ENCODE measurements around the gene SOX8.
"Not testable (repeated sequence)": the region's sequence is repeated elsewhere in the genome, so short reads cannot be mapped to it uniquely, and the experiment has no call there.

Gene SOX8

DNA sequence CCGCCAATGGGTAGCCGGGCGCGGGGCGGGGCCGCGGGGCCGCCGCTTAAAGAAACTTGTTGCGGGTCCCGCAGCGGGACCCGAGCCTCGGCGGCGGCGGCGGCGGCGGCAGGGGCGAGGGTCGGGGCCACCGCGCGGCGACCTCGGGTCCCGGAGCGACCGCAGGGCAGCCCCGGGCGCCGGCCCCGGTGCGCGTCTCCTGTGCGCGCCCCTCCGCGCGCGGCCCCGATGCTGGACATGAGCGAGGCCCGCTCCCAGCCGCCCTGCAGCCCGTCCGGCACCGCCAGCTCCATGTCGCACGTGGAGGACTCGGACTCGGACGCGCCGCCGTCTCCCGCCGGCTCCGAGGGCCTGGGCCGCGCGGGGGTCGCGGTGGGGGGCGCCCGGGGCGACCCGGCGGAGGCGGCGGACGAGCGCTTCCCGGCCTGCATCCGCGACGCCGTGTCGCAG is at the start of gene SOX8:
Gene SOX8, plus strand, starts transcription at position 76 of the 450 bp plus-strand sequence. Its CDS starts 153 bp downstream, at position 229.
- DNase-seq: no peak

DNA sequence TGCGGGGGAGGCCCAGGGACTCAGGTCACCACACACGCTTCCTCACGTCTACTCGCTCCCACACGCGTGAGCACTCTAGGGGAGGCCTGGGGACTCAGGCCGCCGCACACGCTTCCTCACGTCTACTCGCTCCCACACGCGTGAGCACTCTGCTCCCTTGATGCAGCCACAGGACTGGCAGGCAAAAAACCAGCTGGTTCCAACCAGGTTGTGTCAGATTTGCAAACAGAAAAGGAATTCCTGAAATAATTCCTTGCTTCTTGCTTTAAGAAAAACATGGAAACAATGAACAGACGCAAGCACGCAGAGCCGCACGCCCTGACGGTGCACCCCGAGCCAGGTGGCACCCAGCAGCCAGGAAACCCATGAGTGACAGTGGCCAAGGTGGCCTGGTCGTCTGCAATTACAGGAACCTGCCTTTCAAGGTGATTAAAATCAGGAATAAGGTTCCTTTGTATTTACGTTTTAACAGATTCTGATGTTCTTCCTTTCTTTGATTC is 48.7 kb upstream of the SOX8 start:
- DNase-seq: no peak

DNA sequence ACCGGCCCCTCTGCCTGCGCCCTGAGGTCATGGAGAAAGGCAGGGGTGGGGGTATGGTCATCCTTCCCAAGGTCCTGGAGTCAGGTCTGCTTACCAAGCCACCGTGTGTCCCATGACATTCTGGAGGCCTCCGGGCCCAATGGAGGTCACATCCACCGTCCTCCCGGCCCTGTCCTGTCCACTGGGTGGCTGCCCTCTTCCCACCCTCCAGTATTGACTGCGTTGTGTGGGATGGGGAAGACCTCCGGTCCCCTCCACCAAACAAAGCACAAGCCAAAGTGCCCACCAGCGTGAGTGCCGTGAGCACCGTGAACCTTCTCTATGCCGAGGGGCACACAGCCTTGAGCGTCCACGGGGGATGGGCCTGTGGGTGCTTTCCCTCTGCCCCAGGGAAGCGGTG is 48.0 kb upstream of the SOX8 start:
- no peak for DNase-seq

DNA sequence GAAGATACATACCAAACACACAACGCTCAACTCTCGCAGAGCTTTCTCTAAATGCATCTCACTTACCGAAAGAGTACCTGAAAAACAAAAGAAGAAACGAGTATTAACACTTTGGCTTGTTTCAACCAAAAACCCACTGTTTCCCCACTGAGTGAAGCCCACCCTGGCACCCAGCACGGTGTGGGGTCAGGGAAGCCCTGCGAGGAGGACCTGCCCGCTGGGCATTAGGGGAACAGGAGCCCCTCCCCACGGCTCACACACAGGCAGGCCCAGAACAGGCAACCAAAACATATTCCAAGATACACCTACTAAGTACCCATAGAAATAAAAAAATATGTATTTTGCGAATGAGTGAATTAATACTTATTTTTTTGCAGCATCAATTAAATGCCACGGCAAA is 47.4 kb upstream of the SOX8 start:
- no peak for DNase-seq

DNA sequence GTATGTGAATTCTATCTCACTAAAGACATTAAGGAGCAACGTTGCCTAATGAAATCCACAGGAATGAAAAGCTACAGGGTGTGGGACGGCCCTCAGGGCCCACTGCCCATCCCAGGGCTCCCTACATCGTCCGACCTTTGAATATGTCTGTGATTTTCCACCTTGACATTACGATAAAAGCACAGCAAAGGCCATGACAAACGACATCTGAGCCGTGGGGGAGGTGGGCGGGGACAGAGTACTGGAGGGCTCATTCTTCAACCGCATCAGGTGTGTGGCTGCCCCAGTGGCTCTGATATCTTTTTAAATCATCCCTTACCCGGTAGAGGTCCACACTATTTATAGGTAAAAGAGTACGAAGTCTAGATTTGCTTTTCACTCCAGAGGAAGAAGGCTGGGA is 45.9 kb upstream of the SOX8 start:
- no peak for DNase-seq

DNA sequence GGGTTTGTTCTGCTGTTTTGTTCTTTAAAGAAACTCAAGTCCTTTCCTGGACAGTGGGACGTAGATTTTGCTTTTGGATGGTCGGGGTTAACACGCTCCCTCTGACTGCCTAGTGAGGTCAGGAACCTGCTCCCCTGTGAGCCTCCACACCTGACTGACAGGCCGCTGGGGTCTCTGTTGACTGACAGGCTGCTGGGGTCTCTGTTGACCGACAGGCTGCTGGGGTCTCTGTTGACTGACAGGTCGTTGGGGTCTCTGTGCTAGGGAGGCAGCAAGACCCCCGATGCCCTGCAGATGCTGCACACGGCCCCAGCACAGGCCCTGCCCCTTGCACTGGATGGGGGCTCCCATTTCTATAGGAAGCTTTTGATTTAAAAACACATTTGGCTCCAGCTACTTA is 44.3 kb upstream of the SOX8 start:
- DNase-seq: no peak

DNA sequence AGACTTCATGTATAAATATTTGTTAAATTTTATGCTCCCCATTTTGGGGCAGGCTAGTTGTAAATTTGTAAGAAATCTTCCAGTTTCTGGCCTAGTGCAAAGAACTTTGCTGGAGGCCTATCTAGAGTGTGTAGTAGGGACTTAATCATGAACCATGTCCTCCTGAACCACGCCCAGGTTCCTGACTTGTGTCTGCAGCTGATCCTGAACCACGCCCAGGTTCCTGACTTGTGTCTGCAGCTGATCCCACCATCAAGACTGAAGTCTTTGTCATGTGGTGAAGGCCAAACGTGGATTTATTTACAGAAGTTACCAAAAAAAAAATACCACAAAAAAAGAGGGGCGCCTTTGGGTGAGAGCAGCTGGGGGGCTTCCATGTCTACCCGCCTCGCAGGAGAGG is 43.8 kb upstream of the SOX8 start:
- DNase-seq: no peak

DNA sequence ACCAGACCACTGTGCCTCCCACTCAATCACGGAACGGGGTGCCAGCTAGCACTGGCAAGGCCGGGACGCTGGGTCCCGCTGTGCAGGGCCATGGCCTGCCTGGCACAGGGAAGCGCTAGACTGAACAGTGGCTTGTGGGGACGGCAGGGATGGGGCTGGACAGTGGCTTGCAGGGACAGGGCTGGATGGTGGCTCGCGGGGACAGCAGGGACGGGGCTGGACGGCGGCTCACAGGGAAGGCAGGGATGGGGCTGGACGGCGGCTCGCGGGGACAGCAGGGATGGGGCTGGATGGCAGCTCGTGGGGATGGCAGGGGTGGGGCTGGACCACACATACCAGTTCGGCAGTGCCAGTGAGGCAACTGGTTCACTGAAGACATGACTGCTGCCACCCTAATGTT is 43.4 kb upstream of the SOX8 start:
- DNase-seq: no peak

DNA sequence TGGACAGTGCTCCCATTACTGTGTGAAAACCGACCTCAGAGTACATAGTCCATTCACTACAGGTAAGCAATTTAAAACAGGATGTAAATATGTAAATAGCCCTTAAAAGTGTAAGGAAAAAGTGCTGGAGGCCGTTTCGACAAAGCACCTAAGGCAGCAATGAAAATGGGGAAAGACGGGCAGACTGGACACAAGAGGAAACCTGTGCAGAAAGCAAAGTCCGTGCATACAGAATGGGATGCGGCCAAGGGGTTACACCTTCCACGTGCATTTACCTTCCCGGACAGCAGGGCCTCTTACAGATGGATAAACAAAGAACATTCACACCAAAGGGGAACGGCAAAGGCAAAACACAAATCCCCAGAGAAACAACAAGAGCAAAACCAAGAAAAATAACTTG is 42.8 kb upstream of the SOX8 start:
- no peak for DNase-seq

DNA sequence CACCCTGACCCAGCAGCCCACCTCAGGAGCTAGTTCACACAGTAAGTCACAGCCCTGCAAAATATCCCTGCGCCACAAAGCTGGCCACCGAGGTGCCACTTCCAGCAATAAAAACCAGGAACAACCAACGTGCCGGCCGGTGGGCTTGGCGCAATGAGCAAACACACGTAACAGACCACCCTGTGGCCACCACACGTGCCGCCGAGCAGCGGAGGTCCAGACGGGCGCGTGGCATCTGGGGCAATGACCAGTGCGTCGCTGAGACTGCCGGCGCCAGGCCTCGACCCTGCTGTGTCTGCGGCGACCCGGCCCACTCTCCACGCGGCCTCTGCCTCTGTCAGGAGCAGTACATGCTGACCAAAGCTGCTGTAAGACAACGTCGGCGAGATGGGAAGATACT is 42.3 kb upstream of the SOX8 start:
- DNase-seq: no peak

DNA sequence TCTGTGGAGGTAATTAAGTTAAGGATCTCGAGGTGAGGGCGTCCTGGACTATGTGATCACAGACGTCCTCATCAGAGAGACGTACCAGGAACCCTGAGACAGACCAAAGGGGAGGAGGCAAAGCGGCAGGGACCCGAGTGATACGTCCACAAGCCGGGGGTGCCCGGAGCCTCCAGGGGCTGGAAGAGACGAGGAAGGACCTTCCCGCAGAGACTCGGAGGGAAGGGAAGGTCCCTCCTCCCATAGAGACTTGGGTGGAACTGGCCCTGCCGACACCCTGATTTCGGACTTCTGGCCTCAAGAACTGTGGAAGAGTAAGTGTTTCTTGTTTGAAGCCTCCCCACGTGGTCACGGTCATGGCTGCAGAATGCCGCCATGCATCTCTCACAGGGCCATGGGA is 41.6 kb upstream of the SOX8 start:
- DNase-seq: no peak

DNA sequence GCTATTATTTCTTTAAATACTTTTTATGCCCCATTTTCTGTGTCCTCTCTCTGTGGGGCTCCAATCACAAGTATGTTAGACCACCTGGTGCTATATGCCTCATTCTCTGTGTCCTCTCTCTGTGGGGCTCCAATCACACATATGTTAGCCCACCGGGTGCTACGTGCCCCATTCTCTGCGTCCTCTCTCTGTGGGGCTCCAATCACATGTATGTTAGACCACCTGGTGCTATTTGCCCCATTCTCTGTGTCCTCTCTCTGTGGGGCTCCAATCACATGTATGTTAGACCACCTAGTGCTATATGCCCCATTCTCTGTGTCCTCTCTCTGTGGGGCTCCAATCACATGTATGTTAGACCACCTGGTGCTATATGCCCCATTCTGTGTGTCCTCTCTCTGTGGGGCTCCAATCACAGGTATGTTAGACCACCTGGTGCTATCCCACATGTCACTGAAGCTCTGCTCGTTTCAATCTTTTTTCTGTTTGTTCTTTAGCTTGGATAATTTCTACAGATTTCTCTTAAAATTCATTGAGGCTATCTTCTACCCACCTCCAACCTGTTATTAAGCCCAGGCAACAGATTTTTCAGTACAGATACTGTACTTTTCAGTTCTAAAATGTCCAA is 39.0 kb upstream of the SOX8 start:
- no peak for DNase-seq

DNA sequence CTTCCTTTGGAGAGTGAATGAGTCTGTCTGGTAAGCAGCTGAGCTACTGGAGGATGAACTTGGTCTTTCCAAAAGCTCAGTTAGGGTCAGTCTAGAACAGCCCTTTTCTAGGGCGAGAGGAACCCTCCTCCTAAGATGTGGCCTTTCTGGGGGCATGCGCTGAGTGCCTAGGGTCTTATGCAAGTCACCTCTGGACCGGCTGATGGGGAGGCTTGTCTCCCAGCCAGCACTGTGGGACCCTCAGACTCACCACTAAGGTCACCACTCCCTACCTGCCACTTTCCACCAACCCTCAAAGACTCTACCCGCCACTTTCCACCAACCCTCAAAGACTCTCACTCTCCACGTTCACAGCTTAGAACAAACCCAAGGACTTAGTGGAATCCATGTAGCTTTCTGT is 37.6 kb upstream of the SOX8 start:
- DNase-seq: no peak

DNA sequence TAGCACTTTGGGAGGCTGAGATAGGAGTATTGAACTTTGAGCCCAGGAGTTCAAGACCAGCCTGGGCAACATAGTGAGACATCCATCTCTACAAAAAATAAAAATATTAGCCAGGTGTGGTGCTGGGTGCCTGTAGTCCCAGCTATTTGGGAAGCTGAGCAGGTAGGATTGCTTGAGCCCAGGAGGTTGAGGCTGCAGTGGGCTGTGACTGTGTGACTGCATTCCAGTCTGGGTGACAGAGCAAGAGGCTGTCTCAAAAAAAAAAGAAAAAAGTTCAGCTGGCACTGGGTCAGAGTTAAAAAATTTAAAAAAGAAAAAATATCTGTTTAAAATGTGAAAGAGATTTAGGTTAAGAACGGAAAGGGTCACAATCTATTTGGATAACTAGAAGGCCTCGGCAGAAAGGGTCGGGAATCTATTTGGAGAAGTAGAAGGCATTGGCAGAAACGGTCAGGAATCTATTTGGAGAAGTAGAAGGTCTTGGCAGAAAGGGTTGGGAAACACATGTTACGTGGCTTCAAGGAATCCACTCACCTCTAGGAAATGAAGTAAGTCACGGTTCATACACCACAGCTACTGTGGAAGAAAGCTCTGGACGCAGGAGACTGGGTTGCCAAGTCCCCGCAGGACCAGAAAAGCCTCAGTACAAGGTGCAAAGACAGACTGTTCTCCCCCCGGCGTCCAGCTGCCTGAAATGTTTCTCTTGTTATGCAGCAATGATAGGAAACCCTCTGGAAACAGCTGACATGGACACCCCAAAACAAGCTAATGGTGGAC is 36.1 kb upstream of the SOX8 start:
- no peak for DNase-seq

DNA sequence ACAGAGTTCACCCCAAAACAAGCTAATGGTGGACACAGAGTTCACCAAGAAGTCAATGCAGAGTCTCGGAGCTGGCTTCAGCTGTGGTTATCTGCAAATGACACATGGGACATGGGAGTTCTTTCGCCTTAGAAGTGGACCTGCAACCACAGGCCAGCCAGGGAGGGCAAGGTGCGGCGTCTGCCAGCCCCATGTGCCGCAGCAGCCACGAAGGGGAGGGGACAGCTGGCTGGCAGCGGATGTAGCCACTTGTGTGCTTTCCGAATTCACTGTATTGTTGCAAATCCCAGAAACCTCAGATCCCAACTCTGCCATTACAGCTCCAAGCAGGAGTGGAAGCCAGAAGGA is 35.5 kb upstream of the SOX8 start:
- no peak for DNase-seq

DNA sequence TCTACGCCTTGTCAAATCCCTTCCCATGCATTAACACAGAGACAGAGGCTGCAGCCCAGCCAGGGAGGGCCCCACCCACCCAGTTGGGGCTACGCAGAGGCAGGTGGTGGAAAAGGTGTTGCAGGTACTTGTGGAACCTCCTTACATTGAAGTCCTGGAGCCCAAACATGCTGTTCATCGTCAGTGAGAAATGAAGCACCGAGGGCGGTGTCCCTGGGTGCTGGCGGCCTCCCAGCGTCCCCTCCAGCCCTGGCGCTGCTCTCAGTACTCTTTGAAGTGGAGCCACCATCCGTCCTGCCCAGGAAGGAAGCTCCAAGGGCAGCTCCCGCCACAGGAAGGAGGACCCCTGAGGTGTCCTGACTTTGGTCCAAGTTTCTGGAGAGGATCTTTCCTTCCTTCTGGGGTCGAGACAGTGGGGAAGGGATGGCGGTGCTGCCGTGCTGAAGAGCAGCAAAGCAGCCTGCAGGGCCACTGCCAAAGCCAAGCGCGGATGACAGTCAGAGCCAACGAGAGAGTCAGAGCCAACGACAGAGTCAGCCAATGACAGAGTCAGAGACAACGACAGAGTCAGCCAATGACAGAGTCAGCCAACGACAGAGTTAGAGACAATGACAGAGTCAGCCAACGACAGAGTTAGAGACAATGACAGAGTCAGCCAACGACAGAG is 34.2 kb upstream of the SOX8 start:
- no peak for DNase-seq

DNA sequence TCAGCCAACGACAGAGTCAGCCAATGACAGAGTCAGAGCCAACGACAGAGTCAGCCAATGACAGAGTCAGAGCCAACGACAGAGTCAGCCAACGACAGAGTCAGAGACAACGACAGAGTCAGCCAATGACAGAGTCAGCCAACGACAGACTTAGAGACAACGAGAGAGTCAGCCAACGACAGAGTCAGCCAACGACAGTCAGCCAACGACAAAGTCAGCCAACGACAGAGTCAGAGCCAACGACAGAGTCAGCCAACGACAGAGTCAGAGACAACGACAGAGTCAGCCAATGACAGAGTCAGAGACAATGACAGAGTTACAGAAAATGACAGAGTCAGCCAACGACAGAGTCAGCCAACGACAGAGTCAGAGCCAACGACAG is 33.7 kb upstream of the SOX8 start:
- DNase-seq: not testable (repeated sequence)

DNA sequence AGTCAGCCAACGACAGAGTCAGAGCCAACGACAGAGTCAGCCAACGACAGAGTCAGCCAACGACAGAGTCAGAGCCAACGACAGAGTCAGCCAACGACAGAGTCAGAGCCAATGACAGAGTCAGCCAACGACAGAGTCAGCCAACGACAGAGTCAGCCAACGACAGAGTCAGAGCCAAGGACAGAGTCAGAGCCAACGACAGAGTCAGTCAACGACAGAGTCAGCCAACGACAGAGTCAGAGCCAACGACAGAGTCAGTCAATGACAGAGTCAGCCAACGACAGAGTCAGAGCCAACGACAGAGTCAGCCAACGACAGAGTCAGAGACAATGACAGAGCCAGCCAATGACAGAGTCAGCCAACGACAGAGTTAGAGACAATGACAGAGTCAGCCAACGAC is 32.8 kb upstream of the SOX8 start:
- not testable (repeated sequence) for DNase-seq

DNA sequence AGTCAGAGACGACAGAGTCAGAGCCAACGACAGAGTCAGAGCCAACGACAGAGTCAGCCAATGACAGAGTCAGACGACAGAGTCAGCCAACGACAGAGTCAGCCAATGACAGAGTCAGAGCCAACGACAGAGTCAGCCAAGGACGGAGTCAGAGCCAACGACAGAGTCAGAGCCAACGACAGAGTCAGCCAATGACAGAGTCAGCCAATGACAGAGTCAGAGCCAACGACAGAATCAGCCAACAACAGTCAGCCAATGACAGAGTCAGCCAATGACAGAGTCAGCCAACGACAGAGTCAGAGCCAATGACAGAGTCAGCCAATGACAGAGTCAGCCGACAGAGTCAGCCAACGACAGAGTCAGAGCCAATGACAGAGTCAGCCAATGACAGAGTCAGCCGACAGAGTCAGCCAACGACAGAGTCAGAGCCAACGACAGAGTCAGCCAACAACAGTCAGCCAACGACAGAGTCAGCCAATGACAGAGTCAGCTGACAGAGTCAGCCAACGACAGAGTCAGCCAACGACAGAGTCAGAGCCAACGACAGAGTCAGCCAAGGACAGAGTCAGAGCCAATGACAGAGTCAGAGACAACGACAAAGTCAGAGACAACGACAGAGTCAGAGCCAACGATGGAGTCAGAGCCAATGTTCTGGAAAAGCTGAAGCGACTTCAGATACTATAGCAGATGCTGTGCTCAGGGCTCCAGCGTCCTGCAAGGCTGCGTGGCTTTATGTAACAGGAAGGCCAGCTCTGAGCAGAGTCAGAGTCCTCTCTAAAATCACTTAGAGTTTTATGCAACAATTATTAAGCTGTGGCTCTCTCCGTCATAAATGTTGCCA is 30.6 kb upstream of the SOX8 start:
- not testable (repeated sequence) for DNase-seq

DNA sequence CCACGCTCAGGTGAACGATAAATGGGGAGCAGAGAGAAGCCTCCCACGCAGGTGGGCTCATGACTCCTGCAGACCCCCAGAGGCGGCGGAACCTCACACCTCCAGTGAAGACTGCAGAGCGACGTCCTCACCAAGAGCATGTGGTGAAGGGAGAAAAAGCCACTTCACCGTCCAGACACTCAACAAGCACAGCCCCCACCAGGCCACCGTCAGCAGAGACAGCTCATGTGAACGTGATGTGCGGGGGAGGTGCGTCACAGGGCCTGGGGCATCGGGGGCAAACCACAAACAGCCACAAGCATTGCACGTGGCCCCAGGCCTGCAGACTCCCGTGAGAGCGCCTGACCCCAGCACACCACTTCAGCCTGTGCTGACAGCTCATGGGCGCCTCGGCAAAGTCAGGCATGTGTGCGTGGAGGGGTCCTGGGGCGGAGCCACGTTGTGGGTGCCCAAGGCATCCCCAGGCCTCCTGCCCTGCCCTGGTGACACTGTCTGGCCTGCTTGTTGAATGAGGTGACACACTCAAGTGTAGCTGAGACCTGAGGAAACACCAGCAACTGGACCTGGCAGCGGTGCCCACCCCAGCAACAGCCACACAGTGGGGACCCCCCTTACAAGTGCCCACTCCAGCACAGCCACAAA is 29.8 kb upstream of the SOX8 start:
- DNase-seq: no peak

DNA sequence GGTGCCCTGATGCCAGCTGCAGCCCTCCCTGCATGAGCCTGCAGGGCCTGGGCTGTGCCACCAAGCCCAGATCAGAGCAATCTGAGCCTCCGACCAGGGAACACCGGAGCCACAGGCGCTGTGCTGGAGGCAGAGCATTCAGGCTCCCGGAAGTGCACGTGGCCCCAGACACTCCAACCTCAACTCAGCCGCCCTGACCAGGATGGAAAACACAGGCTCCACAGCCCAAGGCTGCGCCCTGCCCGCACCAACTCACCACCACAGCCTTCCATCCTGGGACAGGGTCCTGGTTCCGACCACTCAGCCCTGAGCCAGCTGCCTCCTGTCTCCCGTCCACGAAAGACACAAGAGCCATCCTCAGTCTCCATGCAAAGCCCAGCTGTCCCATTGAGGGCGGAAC is 29.2 kb upstream of the SOX8 start:
- no peak for DNase-seq

DNA sequence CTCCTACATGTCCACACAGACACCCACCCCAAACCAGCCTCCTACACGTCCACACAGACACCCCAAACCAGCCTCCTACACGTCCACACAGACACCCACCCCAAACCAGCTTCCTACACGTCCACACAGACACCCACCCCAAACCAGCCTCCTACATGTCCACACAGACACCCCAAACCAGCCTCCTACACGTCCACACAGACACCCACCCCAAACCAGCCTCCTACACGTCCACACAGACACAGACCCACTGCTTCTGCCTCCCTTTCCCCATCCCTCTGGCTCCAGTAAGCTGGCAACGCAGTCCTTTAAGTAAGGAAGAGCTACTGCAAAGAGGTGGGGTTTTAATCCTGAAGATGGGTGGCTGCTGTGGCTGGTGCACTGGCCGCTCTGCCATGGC is 27.8 kb upstream of the SOX8 start:
- not testable (repeated sequence) for DNase-seq

DNA sequence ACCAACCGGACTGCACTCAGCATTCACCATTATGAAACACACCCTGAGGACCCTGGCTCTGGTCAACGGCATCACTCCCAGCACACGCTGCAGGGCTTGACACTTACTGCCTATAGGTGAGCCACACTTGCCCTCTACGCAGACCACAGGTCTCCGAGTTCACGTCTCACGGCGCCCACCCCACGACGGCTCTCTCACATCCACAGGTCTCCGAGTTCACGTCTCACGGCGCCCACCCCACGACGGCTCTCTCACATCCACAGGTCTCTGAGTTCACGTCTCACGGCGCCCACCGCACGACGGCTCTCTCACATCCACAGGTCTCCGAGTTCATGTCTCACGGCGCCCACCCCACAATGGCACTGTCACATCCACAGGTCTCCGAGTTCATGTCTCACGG is 25.8 kb upstream of the SOX8 start:
- not testable (repeated sequence) for DNase-seq
